Suprapubic skin (tissue), 4 donors: ENCODE data around the gene NBEAL1. TPM values are rescaled to one million over a fixed set of nuclear protein-coding genes. Genes with fewer than 3 reads are reported as not detected.
"Not testable (repeated sequence)": the region's sequence is repeated elsewhere in the genome, so short reads cannot be mapped to it uniquely, and the experiment has no call there.

Experiments used
- DNase-seq, 2 donors: peaks; one replicate each; pipeline ENCODE4 v3.0.0-alpha.2; 2019; ENCODE audit warnings: low spot score in 2 of 2
- H3K27ac ChIP-seq: fragments of 200-600 bp; sonication (generic); one replicate; pipeline ENCODE4 v1.5.1; 2019
- H3K27me3 ChIP-seq: fragments of 200-600 bp; sonication (generic); one replicate; pipeline ENCODE4 v1.5.1; 2019
- H3K36me3 ChIP-seq: fragments of 200-600 bp; sonication (generic); one replicate; pipeline ENCODE4 v1.5.1; 2019
- H3K4me1 ChIP-seq: fragments of 200-600 bp; sonication (generic); one replicate; pipeline ENCODE4 v1.5.1; 2019
- H3K4me3 ChIP-seq: fragments of 200-600 bp; sonication (generic); one replicate; pipeline ENCODE4 v1.5.1; 2019; ENCODE audit warnings: mild to moderate bottlenecking
- H3K9me3 ChIP-seq: fragments of 200-600 bp; sonication (generic); one replicate; pipeline ENCODE4 v1.5.1; 2019
- EP300 ChIP-seq: sonication (generic); formaldehyde crosslinking; IDR thresholded peaks from one replicate; pipeline ENCODE4 v1.6.1; 2017; ENCODE audit warnings: antibody characterized with exemption
- POLR2A ChIP-seq, 2 donors: fragments of 450-650 bp; IDR thresholded peaks; one replicate each; pipeline ENCODE4 v1.6.1; 2017; ENCODE audit warnings: antibody characterized with exemption in 2 of 2, mild to moderate bottlenecking in 2 of 2, moderate library complexity in 2 of 2
- POLR2AphosphoS5 ChIP-seq, 3 donors: sonication (generic); formaldehyde crosslinking; IDR thresholded peaks; one replicate each; pipeline ENCODE4 v1.6.1; 2017; ENCODE audit warnings: antibody characterized with exemption in 3 of 3
- WGBS: methylation state at CpG from one replicate; pipeline ENCODE4 v1.1.5; 2018; 5-methylcytosine and 5-hydroxymethylcytosine counted together
- total RNA-seq, 4 donors: library from RNA; depleted of rRNA; stranded (reverse); fragments of >200 nt; gene quantifications; one replicate each; pipeline ENCODE4 v1.1.0, GENCODE V29; 2016
- TF ChIP-seq, protein P1 (sequence below), 2 donors: fragments of 200-600 bp in 1 of 2; fragments of 450-650 bp in 1 of 2; sonication (generic) in 1 of 2; IDR thresholded peaks; one replicate each; pipeline ENCODE4 v1.5.1; 2016 to 2019; ENCODE audit warnings: antibody characterized with exemption in 2 of 2, mild to moderate bottlenecking in 1 of 2, moderate library complexity in 1 of 2

The NBEAL1 gene
- total RNA-seq, 4 donors from 2014 or later = 21.1 to 46.8 (median 29.5) TPM

DNA sequence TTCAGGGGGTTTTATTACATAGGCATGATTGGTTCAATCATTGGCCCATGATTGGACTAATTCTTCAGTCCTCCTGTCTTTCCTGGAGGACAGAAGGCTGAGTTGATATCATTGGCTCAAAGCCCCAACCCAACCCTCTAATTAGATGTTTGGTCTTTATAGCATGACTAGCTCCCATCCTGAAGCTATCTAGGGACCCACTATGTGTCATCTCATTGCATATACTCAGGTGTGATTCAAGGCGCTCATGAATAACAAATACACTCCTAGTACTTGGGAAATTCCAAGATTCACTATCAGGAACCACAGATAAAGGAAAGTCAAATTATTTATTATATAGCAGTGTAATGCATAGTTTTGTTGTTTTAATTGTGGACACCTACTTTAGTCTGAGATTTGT is 24.9 kb upstream of the NBEAL1 start:
- no peak overlapping the region for H3K4me3 ChIP-seq
- H3K27ac ChIP-seq = no peak overlapping the region
- H3K9me3 ChIP-seq = no peaks in the 10 kb centered on the region
- TF ChIP-seq EP300 = no peak
- no peak for TF ChIP-seq POLR2A (IDR thresholded peaks at IDR 0.05)
- TF ChIP-seq POLR2AphosphoS5 (IDR thresholded peaks at IDR 0.05) = no peak
- TF ChIP-seq, protein P1, sequence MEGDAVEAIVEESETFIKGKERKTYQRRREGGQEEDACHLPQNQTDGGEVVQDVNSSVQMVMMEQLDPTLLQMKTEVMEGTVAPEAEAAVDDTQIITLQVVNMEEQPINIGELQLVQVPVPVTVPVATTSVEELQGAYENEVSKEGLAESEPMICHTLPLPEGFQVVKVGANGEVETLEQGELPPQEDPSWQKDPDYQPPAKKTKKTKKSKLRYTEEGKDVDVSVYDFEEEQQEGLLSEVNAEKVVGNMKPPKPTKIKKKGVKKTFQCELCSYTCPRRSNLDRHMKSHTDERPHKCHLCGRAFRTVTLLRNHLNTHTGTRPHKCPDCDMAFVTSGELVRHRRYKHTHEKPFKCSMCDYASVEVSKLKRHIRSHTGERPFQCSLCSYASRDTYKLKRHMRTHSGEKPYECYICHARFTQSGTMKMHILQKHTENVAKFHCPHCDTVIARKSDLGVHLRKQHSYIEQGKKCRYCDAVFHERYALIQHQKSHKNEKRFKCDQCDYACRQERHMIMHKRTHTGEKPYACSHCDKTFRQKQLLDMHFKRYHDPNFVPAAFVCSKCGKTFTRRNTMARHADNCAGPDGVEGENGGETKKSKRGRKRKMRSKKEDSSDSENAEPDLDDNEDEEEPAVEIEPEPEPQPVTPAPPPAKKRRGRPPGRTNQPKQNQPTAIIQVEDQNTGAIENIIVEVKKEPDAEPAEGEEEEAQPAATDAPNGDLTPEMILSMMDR (IDR thresholded peaks at IDR 0.05) = no peak
- H3K36me3 ChIP-seq = peaks cover 5% of the 10 kb centered on the region
- no peak for DNase-seq
- no peaks in the 10 kb centered on the region for H3K4me1 ChIP-seq
- 87% methylated on average over 1 of the region's 1 CpG for WGBS
- H3K27me3 ChIP-seq = no peaks in the 10 kb centered on the region

GRCh38 chr2:202990501-202990900 is 24.2 kb upstream of the NBEAL1 start:
- no peak for DNase-seq
- TF ChIP-seq, protein P1 (IDR thresholded peaks at IDR 0.05) = no peak
- no peak for TF ChIP-seq POLR2AphosphoS5 (IDR thresholded peaks at IDR 0.05)
- no peak for TF ChIP-seq POLR2A (IDR thresholded peaks at IDR 0.05)
- TF ChIP-seq EP300 = no peak
- Histone ChIP-seq H3K9me3 (no peaks in the 10 kb centered on the region), H3K36me3 (peaks cover 4% of the 10 kb centered on the region), H3K27ac (no peak overlapping the region), H3K4me1 (no peaks in the 10 kb centered on the region), H3K4me3 (no peak overlapping the region), H3K27me3 (no peaks in the 10 kb centered on the region)
- 84% methylated on average over 3 of the region's 3 CpGs for WGBS

DNA sequence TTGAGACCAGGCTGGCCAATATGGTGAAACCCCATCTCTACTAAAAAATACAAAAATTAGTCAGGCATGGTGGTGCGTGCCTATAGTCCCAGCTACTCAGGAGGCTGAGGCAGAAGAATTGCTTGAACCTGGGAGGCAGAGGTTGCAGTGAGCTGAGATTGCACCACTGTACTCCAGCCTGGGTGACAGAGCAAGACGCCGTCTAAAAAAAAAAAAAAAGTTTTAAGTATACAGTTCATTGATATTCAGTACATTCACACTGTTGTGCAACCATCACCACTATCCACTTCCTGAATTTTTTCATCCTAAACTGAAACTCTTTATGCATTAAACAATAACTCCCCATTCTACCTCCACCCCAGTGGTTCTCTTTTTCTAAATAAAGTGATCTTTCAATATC is 17.6 kb upstream of the NBEAL1 start:
- H3K4me1 ChIP-seq, DNase-seq, H3K27ac ChIP-seq, H3K27me3 ChIP-seq, H3K4me3 ChIP-seq, H3K9me3 ChIP-seq, H3K36me3 ChIP-seq: not testable (repeated sequence)
- 68% methylated on average over 3 of the region's 3 CpGs for WGBS

GRCh38 chr2:203002054-203002821 is 12.4 kb upstream of the NBEAL1 start:
- DNase-seq = no peak
- H3K9me3 ChIP-seq = no peaks in the 10 kb centered on the region
- 85% methylated on average over 3 of the region's 3 CpGs for WGBS
- H3K4me3 ChIP-seq = no peak overlapping the region
- H3K27me3 ChIP-seq = no peaks in the 10 kb centered on the region
- no peaks in the 10 kb centered on the region for H3K4me1 ChIP-seq
- H3K36me3 ChIP-seq = no peaks in the 10 kb centered on the region
- no peak overlapping the region for H3K27ac ChIP-seq
- TF ChIP-seq, protein P1 (IDR thresholded peaks at IDR 0.05) = no peak
- TF ChIP-seq EP300 (no peak), POLR2AphosphoS5 (IDR thresholded peaks at IDR 0.05) (no peak), POLR2A (IDR thresholded peaks at IDR 0.05) (no peak)

DNA sequence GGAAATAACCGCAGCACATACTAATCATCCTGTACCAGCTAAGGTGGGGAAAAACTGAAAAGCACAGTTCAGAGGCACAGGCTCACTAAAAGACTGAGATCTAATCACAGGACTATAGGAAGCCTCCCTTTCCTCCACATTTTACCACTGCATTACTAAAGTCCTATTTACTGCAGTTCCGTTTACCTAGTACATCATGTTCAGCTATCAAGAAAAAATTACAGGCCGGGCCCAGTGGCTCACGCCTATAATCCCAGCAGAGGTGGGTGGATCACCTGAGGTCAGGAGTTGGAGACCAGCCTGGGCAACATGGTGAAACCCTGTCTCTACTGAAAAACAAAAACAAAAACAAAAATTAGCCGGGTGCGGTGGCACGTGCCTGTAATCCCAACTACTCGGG is 11.0 kb upstream of the NBEAL1 start:
- 92% methylated on average over 8 of the region's 8 CpGs for WGBS
- Histone ChIP-seq H3K4me1 (no peaks in the 10 kb centered on the region), H3K27ac (no peak overlapping the region), H3K4me3 (no peak overlapping the region), H3K36me3 (no peaks in the 10 kb centered on the region), H3K27me3 (no peaks in the 10 kb centered on the region), H3K9me3 (no peaks in the 10 kb centered on the region)
- no peak for DNase-seq
- TF ChIP-seq, protein P1 (IDR thresholded peaks at IDR 0.05) = no peak
- TF ChIP-seq POLR2AphosphoS5 (IDR thresholded peaks at IDR 0.05) (no peak), POLR2A (IDR thresholded peaks at IDR 0.05) (no peak), EP300 (no peak)

DNA sequence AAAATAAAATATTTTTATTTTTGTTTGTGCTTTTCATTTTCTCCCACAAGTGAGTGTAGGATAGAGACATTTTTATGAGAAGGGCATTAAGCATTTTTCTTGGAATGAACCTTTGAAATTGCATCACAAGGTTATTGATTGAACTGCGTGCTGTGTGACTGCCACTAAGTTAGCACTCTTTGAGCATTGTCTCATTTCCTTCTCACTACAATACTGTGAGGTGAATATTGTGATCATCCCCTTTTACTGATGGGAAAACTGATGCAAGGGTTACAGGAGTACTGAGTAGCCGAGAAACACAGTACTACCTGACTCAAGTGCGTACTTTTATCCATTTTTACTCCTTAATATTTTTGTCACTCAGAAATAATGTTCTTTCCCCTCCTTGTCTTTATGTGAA is 2.0 kb downstream of the NBEAL1 start:
- H3K27ac ChIP-seq = no peak overlapping the region
- H3K4me3 ChIP-seq = peak overlapping the region; percentile 86
- DNase-seq = no peak
- WGBS = 34% methylated on average over 3 of the region's 3 CpGs
- no peaks in the 10 kb centered on the region for H3K27me3 ChIP-seq
- H3K36me3 ChIP-seq = no peaks in the 10 kb centered on the region
- no peaks in the 10 kb centered on the region for H3K9me3 ChIP-seq
- TF ChIP-seq, protein P1 (IDR thresholded peaks at IDR 0.05) = no peak
- TF ChIP-seq POLR2AphosphoS5 (IDR thresholded peaks at IDR 0.05) = no peak
- TF ChIP-seq EP300 = no peak
- no peak for TF ChIP-seq POLR2A (IDR thresholded peaks at IDR 0.05)
- H3K4me1 ChIP-seq = peaks cover 55% of the 10 kb centered on the region
